Germinal center (tissue), 1 donor: ENCODE data around the gene SCAF11.

Experiments
- DNase-seq: peaks from one replicate; pipeline ENCODE4 v3.0.0; 2012; ENCODE audit warnings: mixed read lengths, low spot score

The SCAF11 gene

DNA sequence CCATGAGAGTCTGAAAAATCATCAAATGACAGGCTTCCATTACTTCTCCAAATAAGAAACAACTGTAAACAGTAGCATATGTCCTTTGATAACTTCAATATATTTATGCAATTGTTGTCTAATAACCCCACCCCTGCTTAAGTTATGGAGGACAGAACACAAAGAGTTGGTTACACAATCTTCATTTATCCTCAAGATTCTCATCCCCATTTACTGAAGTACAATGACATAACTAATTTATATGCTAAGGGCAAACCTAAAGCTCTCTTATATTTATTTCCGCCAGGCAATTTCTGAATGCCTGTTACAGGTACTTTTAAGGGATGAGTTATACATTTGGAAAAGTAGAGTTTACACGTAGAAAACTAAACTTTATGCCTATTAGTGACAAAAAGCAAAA is 12.3 kb downstream of the SCAF11 start:
- DNase-seq, result no peak

DNA sequence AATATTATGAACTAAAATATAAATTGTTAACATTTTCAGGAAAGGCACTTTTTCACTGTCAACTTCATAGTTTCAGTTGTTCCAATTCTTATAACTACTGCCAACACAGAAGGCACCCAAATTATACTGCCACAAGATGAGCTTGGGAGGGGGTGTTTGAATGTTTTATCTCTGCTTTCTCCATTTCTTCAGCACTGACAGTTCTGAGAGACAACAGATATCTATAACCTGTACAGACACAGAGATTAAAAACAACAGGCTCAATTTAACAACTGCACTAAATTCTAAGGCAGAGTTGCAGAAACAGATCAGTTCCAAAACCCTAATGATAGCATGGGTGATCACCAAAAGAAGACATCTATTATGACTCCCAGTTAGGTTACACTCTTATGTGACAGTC is 12.8 kb downstream of the SCAF11 start:
- DNase-seq, result no peak

DNA sequence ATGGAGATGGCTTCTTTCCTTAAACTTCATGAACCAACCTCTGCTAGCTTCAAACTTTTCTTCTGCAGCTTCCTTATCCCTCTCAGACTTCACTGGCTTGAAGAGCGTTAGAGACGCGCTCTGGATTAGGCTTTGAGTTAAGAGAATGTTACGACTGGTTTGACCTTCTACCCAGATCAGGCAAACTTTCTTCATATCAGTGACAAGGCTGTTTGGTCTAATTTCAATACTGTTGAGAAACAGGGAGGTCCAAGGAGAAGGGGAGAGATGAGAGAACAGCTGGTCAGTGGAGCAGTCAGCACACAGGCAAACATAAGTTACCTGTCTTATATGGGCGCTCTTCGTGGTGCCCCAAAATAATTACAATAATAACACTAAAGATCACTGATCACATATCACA is 14.9 kb downstream of the SCAF11 start:
- no peak for DNase-seq

DNA sequence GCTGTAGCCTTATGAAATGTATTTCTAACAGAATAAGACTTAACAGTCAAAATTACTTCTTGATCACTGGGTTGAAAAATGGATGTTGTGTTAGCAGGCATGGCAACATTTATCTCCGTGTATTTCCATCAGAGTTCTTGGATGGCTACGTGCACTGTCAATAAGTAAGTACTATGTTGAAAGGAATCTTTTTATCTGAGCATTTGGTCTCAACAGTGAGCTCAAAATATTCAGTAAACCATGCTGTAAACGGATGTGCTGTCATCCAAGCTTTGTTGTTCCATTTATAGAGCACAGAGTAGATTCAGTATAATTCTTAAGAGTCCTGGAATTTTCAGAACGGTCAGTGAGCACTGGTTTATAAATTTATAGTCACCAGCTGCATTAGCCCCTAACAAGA is 15.5 kb downstream of the SCAF11 start:
- no peak for DNase-seq

DNA sequence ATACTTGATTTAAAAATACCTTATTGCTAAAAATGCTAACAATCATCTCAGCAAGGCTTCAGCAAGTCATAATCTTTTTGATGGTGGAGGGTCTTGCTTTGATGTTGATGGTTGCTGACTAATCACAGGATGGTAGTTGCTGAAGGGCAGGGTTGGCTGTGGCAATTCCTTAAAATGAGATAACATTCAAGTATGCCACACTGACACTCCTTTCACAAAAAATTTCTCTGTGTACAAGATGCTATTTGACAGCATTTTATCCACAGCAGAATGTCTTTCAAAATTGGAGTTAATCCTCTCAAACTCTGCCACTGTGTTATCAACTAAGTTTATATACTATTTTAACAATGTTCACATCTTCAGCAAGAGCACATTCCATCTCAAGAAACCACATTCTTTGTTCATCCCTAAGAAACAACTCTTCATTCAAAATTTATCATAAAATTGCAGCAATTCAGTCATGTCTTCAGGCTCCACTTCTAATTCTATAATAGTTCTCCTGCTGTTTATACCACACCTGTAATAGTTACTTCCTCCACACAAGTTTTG is 16.1 kb downstream of the SCAF11 start:
- no peak for DNase-seq

DNA sequence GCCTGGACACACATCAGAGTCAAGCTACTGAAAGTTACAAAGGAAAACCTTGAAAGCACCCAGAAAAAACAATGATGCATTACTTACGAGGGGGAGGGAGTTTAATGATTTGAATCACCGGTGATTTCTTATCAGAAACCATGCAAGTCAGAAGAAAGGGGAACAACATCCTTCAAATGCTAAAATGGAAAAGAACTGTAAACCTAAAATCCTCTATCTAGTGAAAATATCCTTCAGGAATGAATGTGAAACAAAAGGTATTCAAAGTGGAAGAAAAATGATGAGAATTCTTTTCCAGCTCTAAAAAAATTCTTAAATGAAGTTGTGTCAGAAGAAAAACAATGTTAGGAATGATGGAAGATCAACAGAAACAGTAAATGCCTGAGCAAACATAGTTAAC is 16.8 kb downstream of the SCAF11 start:
- no peak for DNase-seq

DNA sequence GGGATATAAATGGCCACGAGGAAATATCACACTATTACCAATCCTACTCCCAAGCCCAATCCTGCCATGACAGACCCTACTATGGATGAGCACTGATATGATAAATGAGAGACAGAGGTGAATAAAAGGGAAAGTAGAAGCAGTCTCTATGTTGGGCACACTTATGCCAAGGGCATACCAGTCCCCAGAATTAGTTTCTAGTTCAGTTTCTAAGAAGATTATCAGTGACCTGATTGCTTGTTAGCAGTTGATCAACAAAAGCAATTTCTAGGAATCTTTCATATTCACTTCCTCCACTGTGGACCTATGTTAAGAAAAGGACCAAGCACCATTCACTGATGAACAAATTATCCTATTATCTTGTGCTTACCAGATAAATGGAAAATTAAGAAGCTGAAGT is 20.0 kb downstream of the SCAF11 start:
- DNase-seq, result no peak

DNA sequence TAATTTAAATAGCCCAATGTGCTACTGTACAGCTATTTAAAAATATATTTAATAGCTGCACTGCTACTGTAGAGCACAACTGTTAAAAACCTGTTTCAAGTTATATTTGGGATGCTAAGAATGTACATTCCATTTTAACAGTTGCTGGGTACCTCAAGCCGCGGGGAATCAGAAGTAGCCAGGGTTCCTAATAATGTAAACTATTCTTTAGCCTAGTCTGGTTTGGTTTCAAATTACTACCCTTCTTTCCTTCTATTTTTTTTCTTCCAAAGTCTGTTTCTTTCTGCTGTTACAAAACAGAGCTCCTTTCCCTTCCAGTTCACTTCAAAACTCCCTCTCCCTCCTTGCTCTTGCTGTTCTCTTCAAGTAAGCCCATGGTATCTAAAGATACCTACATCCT is 21.3 kb downstream of the SCAF11 start:
- DNase-seq, result no peak

DNA sequence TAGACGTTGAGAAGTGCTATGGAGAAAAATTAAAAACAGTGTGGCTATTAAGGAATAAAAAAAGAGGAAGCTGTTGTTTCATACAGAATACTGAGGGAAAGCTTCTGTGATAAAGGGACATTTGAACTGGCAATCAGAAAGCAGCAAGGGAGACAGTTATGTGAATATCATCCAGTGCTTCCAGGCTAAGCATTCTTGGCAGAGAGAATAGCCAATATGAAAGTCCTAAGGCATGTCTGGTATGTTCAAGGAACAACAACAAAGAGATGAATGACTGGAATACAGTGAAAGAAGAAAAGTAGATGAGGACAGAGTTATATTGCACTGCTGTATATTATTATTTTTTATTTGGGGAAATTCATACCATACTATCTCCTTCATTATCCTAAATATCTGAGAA is 23.9 kb downstream of the SCAF11 start:
- no peak for DNase-seq

DNA sequence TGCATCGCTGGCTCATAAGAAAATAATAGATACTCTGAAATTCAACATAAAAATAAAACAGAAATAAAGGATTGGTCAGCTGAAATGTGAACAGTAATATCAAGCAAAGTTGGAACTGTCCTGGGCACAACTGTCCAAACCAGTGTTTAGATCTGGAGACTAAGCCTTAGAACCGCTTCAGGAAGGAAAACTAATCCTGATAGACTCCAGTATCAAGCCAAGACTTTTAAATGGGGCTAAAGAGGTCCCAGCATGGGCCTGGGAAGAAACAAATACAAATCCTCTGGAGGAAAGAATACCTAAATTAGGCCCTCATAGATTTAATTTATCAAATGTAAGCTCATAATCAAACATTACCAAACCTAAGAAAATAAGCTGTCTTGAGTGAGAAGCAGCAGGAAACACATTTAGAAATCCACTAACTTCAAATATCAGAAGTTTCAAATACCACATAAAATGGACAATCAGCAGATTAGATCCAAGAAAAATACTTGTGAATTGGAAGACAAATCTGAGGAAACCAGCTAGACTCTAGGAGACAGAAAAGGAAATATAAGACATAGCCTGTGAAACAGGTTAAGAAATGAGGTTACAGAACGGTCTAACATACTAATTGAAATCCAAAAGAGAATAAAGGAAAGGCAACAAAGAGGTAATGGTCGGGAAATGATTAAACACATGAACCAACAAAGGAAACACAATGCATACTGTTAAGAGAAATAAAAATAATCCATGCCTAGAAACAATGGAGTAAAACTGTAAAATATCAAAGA is 27.6 kb downstream of the SCAF11 start:
- DNase-seq, result no peak

DNA sequence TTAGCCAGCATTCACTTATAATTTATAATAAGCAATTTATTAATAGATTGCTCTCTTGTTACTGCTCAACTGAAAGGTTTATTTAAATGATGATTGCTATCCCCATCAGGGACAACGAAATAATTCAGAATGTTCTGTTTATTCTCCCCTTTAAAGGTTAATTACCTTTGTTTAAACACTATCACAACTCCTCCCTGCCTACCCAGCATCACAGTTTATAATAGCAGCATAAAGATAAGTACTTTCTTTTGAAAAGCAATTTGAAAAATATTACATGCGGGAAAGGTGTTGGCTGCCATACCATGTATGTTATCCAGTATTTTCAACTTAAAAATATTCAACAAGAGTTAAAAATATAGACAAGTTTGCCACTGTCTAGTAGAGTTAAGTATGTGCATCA is 30.6 kb downstream of the SCAF11 start:
- no peak for DNase-seq

DNA sequence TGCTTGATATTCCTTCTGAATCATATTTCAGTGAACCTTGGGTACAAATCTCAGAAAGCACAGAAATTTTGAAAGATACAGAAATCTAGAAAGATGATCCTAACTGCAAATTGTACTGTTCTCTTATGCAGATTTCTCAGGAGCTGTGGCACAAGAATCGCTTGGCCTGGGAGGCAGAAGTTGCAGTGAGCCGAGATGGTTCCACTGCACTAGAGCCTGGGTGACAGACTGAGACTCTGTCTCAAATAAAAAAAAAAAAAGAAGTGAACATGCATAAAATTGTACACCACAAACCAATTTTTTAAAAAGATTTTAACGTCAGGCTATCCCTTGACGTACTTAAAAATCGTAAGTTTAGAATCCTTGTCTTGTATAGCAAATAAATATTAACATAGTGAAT is 31.3 kb downstream of the SCAF11 start:
- DNase-seq, result no peak

DNA sequence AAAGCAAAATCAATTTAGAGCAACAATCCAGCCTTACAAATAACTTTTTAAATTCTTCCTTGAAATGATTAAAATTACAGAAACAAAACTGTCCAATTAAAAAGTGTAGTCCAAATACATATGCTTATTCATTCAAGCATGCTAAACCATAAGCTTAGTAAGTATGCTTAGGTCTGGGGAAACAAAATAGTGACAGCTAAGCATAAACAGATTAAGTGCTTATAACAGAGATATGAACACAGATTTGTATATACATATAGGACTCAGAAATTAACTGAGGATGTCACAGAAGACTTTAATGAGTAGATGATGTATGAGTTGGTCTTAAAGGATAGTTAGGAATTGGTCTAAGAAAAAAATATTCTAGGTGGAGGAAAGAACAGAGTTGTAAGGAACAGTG is 41.8 kb downstream of the SCAF11 start:
- no peak for DNase-seq

DNA sequence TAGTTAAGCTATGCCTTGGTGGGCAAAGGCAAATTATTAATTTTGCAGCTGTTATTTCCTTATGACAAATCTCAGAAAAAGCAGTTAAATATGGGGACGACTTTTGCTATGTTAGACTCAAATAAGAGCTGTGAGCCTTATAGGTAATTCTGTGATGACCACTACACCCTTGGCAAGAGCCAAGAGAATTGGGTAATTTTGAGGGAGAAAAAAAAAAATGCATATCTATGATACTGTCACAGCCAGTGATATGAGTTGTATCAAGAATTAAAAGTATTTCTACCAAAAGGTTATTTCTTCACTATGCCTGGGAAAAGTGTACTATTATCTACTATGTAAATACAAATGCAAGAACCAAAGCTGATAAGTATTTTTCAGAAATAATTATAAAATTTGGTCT is 43.9 kb downstream of the SCAF11 start:
- no peak for DNase-seq

DNA sequence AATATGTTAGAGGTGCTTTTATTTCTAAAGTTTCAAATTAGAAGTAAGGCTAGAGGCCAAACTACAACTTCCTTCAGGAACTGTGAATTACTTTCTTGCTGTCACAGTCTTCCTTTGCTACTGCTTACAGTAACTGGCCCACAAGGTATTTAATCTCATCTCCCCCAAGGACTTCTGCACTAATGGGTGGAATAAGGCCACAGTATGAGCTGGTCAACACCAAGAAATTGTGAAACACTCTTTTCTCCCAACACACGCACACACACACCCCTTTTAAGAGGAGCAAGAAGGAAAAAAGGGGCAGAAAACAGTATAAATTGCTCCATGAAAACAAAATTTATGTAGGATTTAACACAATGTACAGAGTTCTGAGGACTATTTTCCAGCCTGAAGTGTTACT is 45.6 kb downstream of the SCAF11 start:
- DNase-seq, result no peak

DNA sequence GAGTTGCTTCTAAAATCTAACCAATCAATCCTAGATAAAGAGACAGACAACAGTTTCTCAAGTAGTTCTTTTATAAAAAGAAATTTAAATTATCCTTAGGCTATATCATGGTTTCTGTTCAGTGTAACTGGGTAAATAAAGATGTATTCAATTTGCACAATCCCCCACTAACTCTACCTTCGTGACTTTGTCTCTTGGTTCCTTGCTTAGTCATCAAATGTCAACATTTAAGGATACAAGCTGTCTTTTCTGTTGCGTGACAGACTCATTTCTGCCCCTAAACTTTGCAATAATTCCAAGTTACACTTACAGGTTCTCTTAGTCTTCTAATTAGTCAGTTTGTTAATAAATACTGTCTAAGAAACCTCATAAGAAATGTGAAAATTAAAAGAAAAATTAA is 50.6 kb downstream of the SCAF11 start:
- DNase-seq, result no peak

DNA sequence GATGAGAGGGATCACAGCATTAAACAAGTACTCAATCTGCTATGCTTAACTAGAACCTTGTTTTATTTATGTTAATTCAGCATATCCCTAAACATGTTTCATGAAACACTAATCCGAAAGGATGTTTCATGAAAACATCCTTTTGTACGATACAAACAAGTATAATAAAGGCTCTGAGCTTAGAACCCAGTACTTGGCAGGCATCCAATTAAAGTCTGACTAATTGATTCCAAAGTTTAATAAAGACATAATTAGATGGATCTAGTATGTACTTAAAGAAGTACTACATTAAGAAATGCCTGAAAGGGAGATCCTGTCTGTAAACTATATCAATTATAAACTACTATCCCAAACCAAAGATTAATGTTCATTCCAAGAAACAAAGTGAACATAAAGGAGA is 51.8 kb downstream of the SCAF11 start:
- no peak for DNase-seq

DNA sequence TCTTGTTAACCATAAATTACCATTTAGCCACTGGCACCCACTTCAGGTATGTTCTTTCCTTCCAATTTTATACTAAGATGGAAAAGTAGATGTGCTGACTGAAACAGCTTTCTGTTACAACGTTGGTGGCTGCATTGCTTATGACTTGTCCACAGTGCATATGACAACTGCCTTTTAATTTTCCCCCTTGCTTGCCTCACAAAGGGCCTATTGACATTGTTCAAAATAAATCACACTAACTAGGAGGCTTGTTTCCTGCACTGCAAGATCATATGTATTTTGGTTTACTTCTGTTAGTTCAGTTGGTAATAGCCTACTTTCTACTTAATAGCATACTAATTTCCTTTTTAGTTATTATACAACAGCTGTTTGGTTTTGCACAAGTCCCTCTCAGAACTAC is 55.4 kb downstream of the SCAF11 start:
- no peak for DNase-seq

DNA sequence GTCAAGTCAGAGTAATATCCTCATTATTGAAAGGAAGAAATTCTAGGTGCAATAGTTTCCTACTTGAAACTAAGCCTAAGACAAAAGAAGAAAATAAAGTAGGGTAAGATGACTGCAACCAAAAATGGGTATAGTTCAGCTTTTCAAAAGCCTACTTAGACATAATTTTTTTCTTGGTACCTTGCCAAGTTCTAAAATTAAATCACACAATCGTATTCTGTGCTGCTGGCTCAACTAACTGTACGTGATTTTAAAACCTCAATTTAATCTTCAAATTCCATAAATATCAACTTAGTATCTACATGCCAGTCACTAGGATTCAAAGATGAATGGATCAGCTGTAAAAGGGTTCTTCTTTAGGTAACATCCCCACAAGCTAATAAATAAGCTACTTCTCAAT is 56.9 kb downstream of the SCAF11 start:
- no peak for DNase-seq

DNA sequence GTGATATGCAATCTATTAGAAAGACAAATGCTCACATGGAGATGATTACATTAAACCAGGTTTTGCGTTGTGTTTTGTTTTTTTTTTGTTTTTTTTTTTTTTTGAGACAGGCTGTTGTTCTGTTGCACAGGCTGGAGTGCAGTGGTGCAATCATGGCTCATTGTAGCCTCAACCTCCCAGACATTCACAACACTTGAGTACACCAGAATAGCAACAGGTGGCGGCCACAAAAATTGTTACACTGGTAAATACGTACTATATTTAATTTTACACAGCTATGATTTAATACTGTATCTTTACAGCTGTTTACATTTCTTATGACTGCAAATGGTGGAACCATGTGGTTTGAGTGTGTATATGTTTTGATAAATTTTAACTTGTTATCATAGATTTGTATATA is 60.0 kb downstream of the SCAF11 start:
- no peak for DNase-seq

DNA sequence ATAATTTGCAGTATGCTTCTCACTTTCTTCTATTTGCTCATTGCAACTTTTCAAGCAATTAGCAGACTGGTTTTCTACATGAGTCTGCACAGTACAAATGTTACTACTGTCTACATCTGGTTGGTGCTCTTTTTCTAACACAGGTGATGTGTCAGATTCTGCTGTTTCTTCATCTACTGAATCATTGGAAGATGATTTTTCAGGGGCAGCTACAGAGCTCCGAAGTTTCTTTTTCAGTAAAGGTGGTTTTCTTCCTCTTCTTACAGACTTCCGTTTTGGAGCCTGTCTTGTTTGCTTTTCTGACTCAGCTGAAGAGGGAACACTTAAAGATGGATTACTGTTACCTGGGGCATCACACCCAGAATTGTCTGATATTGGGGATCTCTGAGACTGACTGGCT is 62.1 kb downstream of the SCAF11 start:
- no peak for DNase-seq

DNA sequence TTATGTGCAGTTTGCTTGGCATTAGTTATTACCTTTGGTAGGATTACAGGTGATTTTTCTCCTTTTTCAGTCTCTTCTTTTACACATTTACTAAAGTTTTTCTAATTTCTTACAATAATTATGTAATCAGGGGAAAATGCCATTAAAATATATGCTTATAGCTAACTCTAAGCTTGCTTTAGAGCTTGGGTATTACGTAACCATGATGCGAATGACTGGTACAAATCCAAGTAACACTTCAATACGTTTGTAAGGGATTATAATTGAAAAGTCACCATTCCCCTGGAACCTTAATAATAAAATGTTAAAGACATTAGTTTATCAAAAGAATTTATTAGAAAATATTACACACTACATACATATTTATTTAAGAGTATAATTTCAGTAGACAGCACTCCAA is 71.6 kb downstream of the SCAF11 start:
- DNase-seq, result no peak

DNA sequence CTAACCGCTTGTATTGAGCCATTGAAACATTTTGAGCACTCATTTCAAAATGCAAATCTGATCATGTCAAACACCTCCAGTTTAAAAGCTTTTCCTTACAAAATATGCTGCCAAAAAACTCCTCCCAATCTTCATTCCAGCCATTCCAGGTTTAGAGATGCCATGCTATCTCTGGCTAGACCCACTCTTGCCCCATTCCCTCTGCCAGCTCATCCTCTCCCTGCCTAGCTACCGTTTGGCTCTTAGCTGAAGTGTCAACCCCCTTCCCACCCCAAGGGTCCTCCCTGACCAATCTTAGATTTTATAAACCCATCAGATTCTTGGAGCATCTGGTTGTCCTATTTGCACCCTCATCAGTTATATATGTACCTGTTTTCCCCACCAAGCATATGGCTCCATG is 75.0 kb downstream of the SCAF11 start:
- no peak for DNase-seq

DNA sequence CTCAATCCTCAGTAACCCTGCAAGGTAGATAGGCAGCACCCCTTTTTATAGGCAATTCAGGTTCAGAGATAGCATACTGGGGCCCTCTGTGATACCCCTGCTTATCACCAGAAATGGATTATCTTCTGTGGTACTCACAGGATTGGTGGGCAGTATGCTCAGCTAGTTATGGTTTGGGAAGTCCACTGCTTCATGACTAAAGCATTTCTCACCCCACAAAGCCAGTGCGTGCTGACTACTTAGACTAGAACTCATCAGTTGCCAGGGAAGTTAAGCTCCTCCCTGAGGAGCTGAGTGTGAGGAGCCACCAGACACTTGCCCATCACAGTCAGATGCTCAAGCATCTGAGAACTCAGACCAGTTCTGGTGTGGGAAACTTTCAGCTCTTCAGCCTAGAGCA is 76.3 kb downstream of the SCAF11 start:
- DNase-seq, result peak; percentile 50
